NCI-H2029 treated with DMSO at 0.1 percent for 48 hours (cell line): ENCODE measurements around the gene ERMARD.

Experiments
- DNase-seq: peaks from one replicate; lab custom pipeline; 2025; lab: John Stamatoyannopoulos, UW

ERMARD gene

GRCh38 chr6:169783971-169784820 lies 32.8 kb downstream of the ERMARD start:
- no peak for DNase-seq

- DNase-seq = no peak
These were observed 33.5 kb downstream of the ERMARD start for GRCh38 chr6:169784821-169785340.

- no peak for DNase-seq
These were observed 34.1 kb downstream of the ERMARD start for GRCh38 chr6:169785566-169785965.

- DNase-seq = no peak
These were observed 34.9 kb downstream of the ERMARD start for GRCh38 chr6:169786349-169786748.

DNA sequence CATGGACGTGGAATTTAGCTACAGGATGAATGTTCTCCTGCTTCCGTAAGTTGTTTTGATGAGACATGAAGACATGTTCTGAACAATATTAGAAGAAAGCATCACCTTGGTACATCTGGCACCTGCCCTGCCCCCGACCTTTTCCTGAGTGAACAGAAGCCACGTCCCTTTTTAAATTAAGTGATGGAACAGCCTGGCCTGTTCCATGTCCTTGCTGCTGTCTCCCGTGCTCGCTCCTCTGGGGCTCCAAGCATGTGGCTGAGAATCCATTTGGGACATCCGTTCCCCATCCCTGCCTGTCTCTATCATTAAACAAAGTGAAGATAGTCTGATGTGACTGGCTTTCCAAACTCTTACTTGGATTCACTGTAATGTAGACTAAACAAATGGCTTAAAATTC lies 36.4 kb downstream of the ERMARD start:
- DNase-seq = no peak

GRCh38 chr6:169788809-169789145 lies 37.4 kb downstream of the ERMARD start:
- no peak for DNase-seq

DNA sequence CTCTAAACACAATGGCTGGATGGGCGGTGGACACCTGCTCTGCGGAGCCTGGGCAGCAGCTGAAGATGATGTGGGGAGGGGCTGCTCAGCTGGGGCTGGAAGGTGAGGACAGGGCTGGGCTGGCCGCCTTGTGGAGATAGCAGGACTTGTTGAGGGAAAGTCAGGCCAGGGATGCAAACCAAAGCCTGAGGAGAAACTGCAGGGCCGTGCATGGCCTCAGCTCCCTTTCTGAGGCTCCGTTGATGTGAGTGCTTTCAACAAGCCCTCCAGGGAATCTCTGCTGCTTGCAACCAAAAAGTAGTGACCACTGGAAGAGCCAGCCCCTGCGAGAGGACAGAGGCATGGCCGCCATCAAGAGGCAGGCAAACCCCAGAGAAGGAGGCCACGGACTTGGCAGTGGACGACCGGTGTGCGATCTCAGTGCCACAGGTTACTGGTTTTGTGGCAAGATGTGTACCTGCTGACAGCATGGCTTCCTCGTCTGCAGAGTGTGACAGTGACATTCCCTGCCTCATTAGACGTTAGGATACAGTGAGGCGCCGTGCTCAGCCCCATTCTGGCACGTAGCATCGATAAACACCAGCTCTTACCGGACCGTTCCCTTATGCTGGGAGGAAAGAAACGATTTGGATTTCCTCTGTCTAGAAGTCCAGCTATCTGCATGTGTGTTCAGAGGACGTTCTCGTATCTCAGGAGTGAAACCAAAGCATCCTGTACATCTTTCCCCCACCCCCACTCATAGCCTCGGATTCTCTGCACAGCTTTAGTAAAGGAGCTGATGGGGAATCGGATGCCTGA lies 37.9 kb downstream of the ERMARD start:
- DNase-seq = no peak

- DNase-seq = peak; percentile 74
These were observed 38.8 kb downstream of the ERMARD start for GRCh38 chr6:169789944-169790927.

DNA sequence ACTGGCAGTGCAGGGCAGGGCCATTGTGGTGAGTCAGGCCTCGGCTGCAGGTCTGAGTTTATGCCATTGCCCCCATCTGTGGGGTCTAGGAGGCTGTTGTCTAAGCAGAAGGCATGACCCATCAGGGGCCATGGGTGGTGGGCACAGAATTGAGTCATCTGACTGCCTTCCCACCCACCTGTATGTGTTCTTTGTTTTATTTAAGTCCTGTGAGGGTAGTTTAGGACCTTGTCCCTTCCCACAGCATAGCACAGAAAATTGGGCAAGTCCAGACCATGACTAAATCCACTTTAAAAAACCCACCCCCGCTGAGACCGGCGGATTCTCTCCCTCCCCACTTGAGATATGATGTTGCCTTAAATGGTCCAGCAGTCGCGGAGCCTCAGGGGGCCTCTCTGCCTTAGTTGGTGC lies 40.3 kb downstream of the ERMARD start:
- DNase-seq = no peak

GRCh38 chr6:169792306-169793015 lies 41.0 kb downstream of the ERMARD start:
- DNase-seq = no peak

- no peak for DNase-seq
These were observed 42.0 kb downstream of the ERMARD start for GRCh38 chr6:169793408-169793807.

- DNase-seq = no peak
These were observed 43.1 kb downstream of the ERMARD start for GRCh38 chr6:169794317-169795055.

DNA sequence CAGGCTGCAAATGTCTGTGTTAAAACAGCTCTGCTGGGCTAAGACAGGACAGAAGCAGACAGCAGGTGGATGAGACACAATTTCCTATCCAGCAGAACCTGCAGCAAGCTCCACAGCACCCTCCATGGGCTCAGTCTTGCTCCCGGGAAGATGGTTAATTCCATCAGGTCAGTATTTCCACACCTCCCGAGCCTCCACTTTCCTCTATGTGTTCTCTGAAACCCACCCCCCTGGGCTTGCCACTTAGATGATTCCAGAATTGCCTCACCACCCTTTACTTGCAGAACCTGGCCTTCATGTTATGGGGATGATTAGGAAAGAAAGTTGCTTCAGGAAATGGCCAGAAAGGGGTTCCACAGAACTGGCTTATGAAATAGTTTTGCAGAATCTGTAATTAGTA lies 43.8 kb downstream of the ERMARD start:
- DNase-seq = no peak

DNA sequence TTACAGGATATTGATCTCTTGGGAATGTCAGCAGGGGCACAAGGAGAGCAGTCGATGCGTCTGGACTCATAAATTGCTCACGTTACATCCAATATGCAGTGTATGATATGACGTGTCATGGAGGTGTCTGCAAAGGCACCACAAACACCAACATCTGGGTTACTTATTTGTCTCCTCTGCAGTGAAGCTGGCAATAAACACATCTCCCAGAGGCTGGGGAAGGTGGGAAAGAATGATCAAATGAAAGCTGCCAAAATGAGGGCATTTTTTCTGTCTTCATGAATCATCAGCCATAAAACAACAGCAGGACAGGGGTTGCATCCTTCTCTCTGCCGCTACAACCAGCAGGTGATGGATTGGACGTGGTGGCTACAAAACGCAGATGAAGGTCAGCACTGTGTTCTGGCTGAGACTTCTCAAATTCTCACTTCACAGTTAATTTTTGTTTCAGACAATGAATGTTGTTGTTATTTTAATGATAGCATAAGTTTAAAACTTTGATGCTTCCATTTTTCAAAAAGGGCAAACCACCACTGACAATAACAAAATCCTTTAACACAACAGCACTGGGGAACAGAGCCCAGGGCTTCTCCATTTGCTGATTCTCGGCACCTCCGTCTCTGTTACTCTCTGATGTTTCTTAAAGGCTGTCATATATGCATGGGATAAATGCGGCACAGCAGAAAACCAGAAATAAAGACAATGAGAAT lies 47.5 kb downstream of the ERMARD start:
- DNase-seq = no peak

DNA sequence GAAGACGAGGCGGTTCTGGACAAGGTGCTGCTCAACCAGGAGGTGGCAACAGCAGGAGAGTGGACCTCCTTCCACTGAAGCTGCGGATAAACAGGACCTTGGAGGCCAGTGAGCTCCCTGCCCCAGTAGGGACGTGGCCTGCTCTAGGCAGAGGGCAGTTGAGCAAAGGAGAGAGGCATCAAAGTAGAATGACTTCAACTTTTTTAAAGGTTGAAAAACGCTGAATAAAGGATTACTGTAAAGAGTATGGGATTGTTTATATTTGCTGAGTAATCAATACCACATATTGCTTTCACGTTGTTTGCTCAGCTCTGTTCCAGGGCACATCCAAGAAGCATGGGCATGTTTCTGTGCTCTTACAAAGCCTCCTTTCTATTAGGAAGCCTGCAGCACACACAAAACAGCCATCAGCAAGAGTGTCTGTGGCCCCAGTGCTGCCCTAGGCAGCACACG lies 48.1 kb downstream of the ERMARD start:
- DNase-seq = no peak

DNA sequence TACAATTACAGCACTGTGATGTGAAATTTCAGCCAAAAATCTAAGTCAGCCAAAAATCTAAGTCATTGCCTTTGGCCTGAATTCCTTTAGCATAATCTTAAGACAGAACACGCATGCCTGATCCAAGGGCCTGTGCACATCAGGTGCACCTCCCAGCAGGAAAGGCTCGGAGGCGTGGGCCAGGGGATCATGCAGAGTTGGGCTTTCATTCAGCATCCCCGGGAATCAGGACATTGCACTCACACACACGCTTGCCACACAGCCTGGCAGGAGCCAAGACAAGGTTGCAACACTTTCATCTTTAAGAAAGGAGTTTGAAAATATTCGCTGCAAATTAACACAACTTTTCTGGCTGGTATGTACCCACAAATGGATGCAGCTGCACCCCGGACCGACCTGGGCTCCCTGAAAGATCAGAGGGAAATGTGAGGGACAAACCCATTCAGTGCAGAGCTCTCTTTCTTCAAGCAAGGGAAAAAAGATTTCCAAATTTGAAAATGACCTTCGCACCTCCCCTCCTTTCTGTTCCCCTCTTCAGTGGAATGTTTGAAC lies 48.8 kb downstream of the ERMARD start:
- DNase-seq = no peak

DNA sequence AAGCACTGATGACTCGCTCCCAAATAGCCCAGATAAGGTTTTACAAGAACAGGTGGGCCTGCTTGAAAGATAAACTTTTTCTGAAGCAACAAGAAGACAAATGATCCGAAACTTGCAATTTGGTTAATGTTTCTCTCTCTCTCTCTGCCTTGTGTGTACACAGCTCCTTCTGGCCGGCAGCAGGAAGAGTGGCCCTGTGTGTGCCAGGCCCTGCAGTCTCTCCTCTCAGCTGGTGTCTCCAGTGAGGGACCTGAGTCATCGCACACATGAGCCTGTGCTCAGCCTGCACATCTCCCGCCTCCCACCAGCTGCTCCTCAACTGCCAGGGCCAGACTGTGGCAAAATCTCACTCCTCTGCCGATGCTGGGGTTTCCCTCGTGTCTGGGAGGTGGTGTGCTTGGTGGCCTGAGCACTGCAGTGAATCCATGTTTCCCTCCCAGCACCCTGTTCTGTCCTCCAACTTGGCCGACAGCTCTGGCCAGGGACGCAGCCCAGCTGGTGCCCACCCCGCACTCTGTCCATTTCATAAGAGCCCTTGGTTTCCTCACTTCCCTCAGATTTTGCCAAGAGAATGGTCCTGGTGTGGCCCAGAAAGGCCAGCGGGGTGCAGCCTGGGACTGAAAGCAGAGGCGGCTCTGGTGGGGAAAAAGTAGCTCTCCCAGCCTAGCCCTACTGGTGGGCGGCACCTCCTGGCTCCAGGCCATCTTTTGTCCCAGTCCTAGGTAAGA lies 49.4 kb downstream of the ERMARD start:
- no peak for DNase-seq

GRCh38 chr6:169801396-169802160 lies 50.2 kb downstream of the ERMARD start:
- no peak for DNase-seq
